GM12878 (cell line): ENCODE measurements around the gene TMEM132D. TPM values are rescaled to one million over a fixed set of nuclear protein-coding genes. Genes with fewer than 3 reads are reported as not detected.

Source experiments
- ATAC-seq: fragments of 200-7000 bp; cut with Tn5 transposase; 3 replicates; pipeline ENCODE4 v1.9.1; 2020; ENCODE audit warnings: mild to moderate bottlenecking, moderate library complexity
- BruUV-seq: library from RNA; stranded (reverse); fragments of 400-500 nt; replicated peaks from 2 replicates; lab custom pipeline; 2021; lab: Mats Ljungman, UMichigan
- CTCF ChIA-PET: fragments of 300-600 bp; sonication (Branson Sonifier 250); formaldehyde crosslinking; extraction: SDS; loops from one replicate; lab custom pipeline; 2021; ENCODE audit warnings: inconsistent platforms; lab: Yijun Ruan, JAX
- POLR2A ChIA-PET: fragments of 350-600 bp; formaldehyde crosslinking; extraction: SDS; loops from one replicate; lab custom pipeline; 2021; ENCODE audit warnings: inconsistent platforms; lab: Charles Lee
- RAD21 ChIA-PET: fragments of 300-600 bp; sonication (Branson Sonifier 250); formaldehyde crosslinking; loops from one replicate; lab custom pipeline; 2023; ENCODE audit warnings: antibody characterized with exemption; ENCODE audit not compliant: unreplicated experiment; lab: Charles Lee
- SMC1A ChIA-PET: fragments of 300-600 bp; sonication (Branson Sonifier 250); formaldehyde crosslinking; loops from one replicate; lab custom pipeline; 2023; ENCODE audit not compliant: unreplicated experiment, uncharacterized antibody; lab: Charles Lee
- DNase-seq: peaks from one replicate; pipeline ENCODE4 v3.0.0-alpha.2; 2011; ENCODE audit warnings: low read depth, low spot score
- FAIRE-seq: peaks from 3 replicates; lab custom pipeline; 2011; peaks lifted over from hg19 to GRCh38; lab: Jason Lieb, UNC
- H2AFZ ChIP-seq: 2 replicates; pipeline ENCODE4 v1.6.0; 2011; ENCODE audit warnings: low read depth, low read length, control low read depth; ENCODE audit not compliant: control insufficient read depth
- H3K27ac ChIP-seq: 2 replicates; pipeline ENCODE4 v1.5.1; 2011; ENCODE audit warnings: control low read depth; ENCODE audit not compliant: control insufficient read depth, insufficient read depth
- H3K27me3 ChIP-seq, 2 experiments: replicated peaks in 1 of 2; 2 replicates each; pipeline versions ENCODE4 v1.6.0 to v1.6.1; 2011; ENCODE audit warnings: low read length in 1 of 2; ENCODE audit not compliant: control insufficient read depth in 2 of 2, insufficient read depth in 2 of 2
- H3K36me3 ChIP-seq, 2 experiments: 2 replicates each; pipeline ENCODE4 v1.5.1; 2011; ENCODE audit warnings: low read length in 1 of 2; ENCODE audit not compliant: control insufficient read depth in 2 of 2, insufficient read depth in 2 of 2
- H3K4me1 ChIP-seq: 2 replicates; pipeline ENCODE4 v1.6.1; 2011; ENCODE audit warnings: mild to moderate bottlenecking, low read length, moderate library complexity, mixed read lengths; ENCODE audit not compliant: control insufficient read depth, insufficient read depth
- H3K4me2 ChIP-seq: 2 replicates; pipeline ENCODE4 v1.6.0; 2011; ENCODE audit warnings: control low read depth; ENCODE audit not compliant: control insufficient read depth, insufficient read depth
- H3K4me3 ChIP-seq: fragments of 200-600 bp; sonication (generic); 2 replicates; pipeline ENCODE4 v1.5.1; 2016
- H3K79me2 ChIP-seq: 2 replicates; pipeline ENCODE4 v1.6.0; 2011; ENCODE audit warnings: low read length; ENCODE audit not compliant: control insufficient read depth, insufficient read depth
- H3K9ac ChIP-seq: 2 replicates; pipeline ENCODE4 v1.8.0; 2011; ENCODE audit warnings: low read length, control low read depth, mixed read lengths; ENCODE audit not compliant: control insufficient read depth, insufficient read depth
- H3K9me3 ChIP-seq: replicated peaks from 3 replicates; pipeline ENCODE4 v1.5.1; 2011; ENCODE audit warnings: mild to moderate bottlenecking, low read length; ENCODE audit not compliant: control insufficient read depth, insufficient read depth
- H4K20me1 ChIP-seq: 2 replicates; pipeline ENCODE4 v1.6.0; 2011; ENCODE audit not compliant: control insufficient read depth, insufficient read depth
- BHLHE40 ChIP-seq, 2 experiments: fragments of 450-650 bp in 1 of 2; IDR thresholded peaks; 2 replicates each; pipeline ENCODE4 v1.6.1; 2011 to 2017; ENCODE audit warnings: low read depth in 2 of 2, borderline replicate concordance in 1 of 2, improper control_type of control experiment in 1 of 2, low read length in 1 of 2, mild to moderate bottlenecking in 1 of 2
- IRF4 ChIP-seq: IDR thresholded peaks from 2 replicates; pipeline ENCODE4 v1.6.1; 2011; ENCODE audit warnings: low read depth, low read length
- NR2F1 ChIP-seq: fragments of 450-650 bp; conservative IDR thresholded peaks from 2 replicates; pipeline ENCODE4 v1.6.1; 2017; ENCODE audit warnings: mild to moderate bottlenecking
- POLR2AphosphoS2 ChIP-seq: IDR thresholded peaks from 2 replicates; pipeline ENCODE4 v1.6.1; 2011; ENCODE audit warnings: low read depth, mild to moderate bottlenecking, low read length, improper control_type of control experiment, moderate library complexity
- TAF1 ChIP-seq: IDR thresholded peaks from 2 replicates; pipeline ENCODE4 v1.6.1; 2011; ENCODE audit warnings: mild to moderate bottlenecking, low read depth, low read length, borderline replicate concordance
- ZNF24 ChIP-seq: fragments of 450-650 bp; IDR thresholded peaks from 2 replicates; pipeline ENCODE4 v1.6.1; 2017; ENCODE audit warnings: antibody characterized with exemption, mild to moderate bottlenecking
- WGBS: methylation state at CpG from one replicate; pipeline ENCODE4 v1.1.6; 2016; ENCODE audit warnings: low lambda C conversion rate; ENCODE audit not compliant: insufficient replicate concordance, insufficient coverage; ENCODE audit errors: missing lambda C conversion rate; 5-methylcytosine and 5-hydroxymethylcytosine counted together
- in situ Hi-C: fragments of 300-500 bp; cut with MboI; formaldehyde crosslinking; loops from 9 replicates; pipeline ENCODE4 v1.14.3; 2018; ENCODE audit warnings: mixed read lengths
- intact Hi-C: fragments of 100-400 bp; cut with micrococcal nuclease; formaldehyde crosslinking; loops from one replicate; pipeline ENCODE4 v1.14.2; 2022; ENCODE audit not compliant: unreplicated experiment
- polyA plus RNA-seq, 11 experiments: library from polyadenylated mRNA; depleted of rRNA in 4 of 11; unstranded in 6 of 11; stranded (reverse) in 5 of 11; fragments of >200 nt; fragmentation: Nextera tagmentation in 4 of 11; fragmentation: Illumina TruSeq in 1 of 11; extraction: Ambion mirVana in 4 of 11; extraction: Trizol in 1 of 11; gene quantifications; 1 replicate in 1 of 11; 2 replicates in 10 of 11; pipeline versions ENCODE4 v1.2.1 to v1.2.3, GENCODE V29; 2011 to 2016; ENCODE audit warnings: inconsistent platforms in 2 of 11, missing spikeins in 2 of 11, low read depth in 1 of 11
- total RNA-seq, 4 experiments: library from RNA; depleted of rRNA in 3 of 4; stranded (reverse); fragments of >200 nt in 3 of 4; fragmentation: Illumina TruSeq in 1 of 4; extraction: Trizol in 1 of 4; gene quantifications; 2 replicates each; pipeline versions ENCODE4 v1.2.1 to v1.2.3, GENCODE V29; 2013 to 2021
- TF ChIP-seq, protein P1 (sequence below): fragments of 450-650 bp; IDR thresholded peaks from 2 replicates; pipeline ENCODE4 v1.6.1; 2018; ENCODE audit warnings: mild to moderate bottlenecking, low read depth, moderate library complexity; ENCODE audit not compliant: partially characterized antibody
- TF ChIP-seq, protein P2 (sequence below): fragments of 450-650 bp; IDR thresholded peaks from 2 replicates; pipeline ENCODE4 v1.6.1; 2017; ENCODE audit warnings: mild to moderate bottlenecking, low read depth, inconsistent platforms; ENCODE audit not compliant: poor library complexity, severe bottlenecking
- TF ChIP-seq, protein P3 (sequence below): fragments of 450-650 bp; IDR thresholded peaks from 2 replicates; pipeline ENCODE4 v1.6.1; 2016; ENCODE audit warnings: mild to moderate bottlenecking
- TF ChIP-seq, protein P4 (sequence below): IDR thresholded peaks from 2 replicates; pipeline ENCODE4 v1.6.1; 2012; ENCODE audit warnings: low read length, inconsistent platforms
- TF ChIP-seq, protein P5 (sequence below): IDR thresholded peaks from 2 replicates; pipeline ENCODE4 v1.6.1; 2012; ENCODE audit warnings: improper control_type of control experiment, low read depth, low read length; ENCODE audit not compliant: insufficient replicate concordance

The TMEM132D gene
- total and polyA plus RNA-seq, 10 of the 15 experiments (the other 5 are each of a cell fraction or from before 2014, with no cell fraction given): under 0.01 to 0.12 (median 0.02) TPM; not detected in 3

DNA sequence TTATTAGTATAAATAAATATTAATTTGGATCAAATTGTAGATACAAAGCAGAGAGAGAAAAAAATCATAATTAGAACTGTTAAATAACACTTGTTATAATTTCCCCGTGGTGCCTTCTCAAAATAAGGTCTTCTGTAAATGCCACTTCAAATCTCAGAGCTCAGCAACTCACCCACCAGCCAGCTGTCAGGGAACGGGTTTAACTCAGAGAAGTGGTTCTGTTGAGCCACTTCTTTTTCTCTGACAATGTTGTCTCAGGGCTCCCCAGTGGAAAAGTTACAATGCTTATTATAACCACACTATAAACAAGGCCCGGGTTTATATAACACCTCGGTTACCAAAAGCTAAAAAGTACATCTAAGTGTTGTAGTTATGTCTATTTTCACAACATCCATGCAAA is 598.0 kb downstream of the TMEM132D start:
- Histone ChIP-seq H3K9me3 (no peaks in the 10 kb centered on the region), H3K9ac (no peak overlapping the region), H3K79me2 (no peaks in the 10 kb centered on the region), H3K4me1 (no peaks in the 10 kb centered on the region), H3K4me2 (no peak overlapping the region), H3K4me3 (no peak overlapping the region), H4K20me1 (no peaks in the 10 kb centered on the region), H2AFZ (no peak overlapping the region), H3K27me3 (no peaks in the 10 kb centered on the region), H3K36me3 (no peaks in the 10 kb centered on the region), H3K27ac (no peak overlapping the region)
- ChIA-PET RAD21 (no interaction called here), POLR2A (no interaction called here), SMC1A (no interaction called here), CTCF (no interaction called here)
- in situ Hi-C loops: no loop called here
- intact Hi-C loops: no loop called here
- DNase-seq (no peak), FAIRE-seq (no peak), ATAC-seq (no peak)
- no TSS peak for BruUV-seq
- 8% methylated on average over 4 of the region's 4 CpGs for WGBS
- no peak for TF ChIP-seq NR2F1
- TF ChIP-seq, protein P1, sequence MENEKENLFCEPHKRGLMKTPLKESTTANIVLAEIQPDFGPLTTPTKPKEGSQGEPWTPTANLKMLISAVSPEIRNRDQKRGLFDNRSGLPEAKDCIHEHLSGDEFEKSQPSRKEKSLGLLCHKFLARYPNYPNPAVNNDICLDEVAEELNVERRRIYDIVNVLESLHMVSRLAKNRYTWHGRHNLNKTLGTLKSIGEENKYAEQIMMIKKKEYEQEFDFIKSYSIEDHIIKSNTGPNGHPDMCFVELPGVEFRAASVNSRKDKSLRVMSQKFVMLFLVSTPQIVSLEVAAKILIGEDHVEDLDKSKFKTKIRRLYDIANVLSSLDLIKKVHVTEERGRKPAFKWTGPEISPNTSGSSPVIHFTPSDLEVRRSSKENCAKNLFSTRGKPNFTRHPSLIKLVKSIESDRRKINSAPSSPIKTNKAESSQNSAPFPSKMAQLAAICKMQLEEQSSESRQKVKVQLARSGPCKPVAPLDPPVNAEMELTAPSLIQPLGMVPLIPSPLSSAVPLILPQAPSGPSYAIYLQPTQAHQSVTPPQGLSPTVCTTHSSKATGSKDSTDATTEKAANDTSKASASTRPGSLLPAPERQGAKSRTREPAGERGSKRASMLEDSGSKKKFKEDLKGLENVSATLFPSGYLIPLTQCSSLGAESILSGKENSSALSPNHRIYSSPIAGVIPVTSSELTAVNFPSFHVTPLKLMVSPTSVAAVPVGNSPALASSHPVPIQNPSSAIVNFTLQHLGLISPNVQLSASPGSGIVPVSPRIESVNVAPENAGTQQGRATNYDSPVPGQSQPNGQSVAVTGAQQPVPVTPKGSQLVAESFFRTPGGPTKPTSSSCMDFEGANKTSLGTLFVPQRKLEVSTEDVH: no peak
- TF ChIP-seq TAF1: no peak
- TF ChIP-seq, protein P2, sequence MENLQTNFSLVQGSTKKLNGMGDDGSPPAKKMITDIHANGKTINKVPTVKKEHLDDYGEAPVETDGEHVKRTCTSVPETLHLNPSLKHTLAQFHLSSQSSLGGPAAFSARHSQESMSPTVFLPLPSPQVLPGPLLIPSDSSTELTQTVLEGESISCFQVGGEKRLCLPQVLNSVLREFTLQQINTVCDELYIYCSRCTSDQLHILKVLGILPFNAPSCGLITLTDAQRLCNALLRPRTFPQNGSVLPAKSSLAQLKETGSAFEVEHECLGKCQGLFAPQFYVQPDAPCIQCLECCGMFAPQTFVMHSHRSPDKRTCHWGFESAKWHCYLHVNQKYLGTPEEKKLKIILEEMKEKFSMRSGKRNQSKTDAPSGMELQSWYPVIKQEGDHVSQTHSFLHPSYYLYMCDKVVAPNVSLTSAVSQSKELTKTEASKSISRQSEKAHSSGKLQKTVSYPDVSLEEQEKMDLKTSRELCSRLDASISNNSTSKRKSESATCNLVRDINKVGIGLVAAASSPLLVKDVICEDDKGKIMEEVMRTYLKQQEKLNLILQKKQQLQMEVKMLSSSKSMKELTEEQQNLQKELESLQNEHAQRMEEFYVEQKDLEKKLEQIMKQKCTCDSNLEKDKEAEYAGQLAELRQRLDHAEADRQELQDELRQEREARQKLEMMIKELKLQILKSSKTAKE: no peak
- TF ChIP-seq, protein P3, sequence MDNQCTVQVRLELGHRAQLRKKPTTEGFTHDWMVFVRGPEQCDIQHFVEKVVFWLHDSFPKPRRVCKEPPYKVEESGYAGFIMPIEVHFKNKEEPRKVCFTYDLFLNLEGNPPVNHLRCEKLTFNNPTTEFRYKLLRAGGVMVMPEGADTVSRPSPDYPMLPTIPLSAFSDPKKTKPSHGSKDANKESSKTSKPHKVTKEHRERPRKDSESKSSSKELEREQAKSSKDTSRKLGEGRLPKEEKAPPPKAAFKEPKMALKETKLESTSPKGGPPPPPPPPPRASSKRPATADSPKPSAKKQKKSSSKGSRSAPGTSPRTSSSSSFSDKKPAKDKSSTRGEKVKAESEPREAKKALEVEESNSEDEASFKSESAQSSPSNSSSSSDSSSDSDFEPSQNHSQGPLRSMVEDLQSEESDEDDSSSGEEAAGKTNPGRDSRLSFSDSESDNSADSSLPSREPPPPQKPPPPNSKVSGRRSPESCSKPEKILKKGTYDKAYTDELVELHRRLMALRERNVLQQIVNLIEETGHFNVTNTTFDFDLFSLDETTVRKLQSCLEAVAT: no peak
- TF ChIP-seq IRF4: no peak
- TF ChIP-seq, protein P4, sequence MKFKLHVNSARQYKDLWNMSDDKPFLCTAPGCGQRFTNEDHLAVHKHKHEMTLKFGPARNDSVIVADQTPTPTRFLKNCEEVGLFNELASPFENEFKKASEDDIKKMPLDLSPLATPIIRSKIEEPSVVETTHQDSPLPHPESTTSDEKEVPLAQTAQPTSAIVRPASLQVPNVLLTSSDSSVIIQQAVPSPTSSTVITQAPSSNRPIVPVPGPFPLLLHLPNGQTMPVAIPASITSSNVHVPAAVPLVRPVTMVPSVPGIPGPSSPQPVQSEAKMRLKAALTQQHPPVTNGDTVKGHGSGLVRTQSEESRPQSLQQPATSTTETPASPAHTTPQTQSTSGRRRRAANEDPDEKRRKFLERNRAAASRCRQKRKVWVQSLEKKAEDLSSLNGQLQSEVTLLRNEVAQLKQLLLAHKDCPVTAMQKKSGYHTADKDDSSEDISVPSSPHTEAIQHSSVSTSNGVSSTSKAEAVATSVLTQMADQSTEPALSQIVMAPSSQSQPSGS: no peak
- TF ChIP-seq, protein P5, sequence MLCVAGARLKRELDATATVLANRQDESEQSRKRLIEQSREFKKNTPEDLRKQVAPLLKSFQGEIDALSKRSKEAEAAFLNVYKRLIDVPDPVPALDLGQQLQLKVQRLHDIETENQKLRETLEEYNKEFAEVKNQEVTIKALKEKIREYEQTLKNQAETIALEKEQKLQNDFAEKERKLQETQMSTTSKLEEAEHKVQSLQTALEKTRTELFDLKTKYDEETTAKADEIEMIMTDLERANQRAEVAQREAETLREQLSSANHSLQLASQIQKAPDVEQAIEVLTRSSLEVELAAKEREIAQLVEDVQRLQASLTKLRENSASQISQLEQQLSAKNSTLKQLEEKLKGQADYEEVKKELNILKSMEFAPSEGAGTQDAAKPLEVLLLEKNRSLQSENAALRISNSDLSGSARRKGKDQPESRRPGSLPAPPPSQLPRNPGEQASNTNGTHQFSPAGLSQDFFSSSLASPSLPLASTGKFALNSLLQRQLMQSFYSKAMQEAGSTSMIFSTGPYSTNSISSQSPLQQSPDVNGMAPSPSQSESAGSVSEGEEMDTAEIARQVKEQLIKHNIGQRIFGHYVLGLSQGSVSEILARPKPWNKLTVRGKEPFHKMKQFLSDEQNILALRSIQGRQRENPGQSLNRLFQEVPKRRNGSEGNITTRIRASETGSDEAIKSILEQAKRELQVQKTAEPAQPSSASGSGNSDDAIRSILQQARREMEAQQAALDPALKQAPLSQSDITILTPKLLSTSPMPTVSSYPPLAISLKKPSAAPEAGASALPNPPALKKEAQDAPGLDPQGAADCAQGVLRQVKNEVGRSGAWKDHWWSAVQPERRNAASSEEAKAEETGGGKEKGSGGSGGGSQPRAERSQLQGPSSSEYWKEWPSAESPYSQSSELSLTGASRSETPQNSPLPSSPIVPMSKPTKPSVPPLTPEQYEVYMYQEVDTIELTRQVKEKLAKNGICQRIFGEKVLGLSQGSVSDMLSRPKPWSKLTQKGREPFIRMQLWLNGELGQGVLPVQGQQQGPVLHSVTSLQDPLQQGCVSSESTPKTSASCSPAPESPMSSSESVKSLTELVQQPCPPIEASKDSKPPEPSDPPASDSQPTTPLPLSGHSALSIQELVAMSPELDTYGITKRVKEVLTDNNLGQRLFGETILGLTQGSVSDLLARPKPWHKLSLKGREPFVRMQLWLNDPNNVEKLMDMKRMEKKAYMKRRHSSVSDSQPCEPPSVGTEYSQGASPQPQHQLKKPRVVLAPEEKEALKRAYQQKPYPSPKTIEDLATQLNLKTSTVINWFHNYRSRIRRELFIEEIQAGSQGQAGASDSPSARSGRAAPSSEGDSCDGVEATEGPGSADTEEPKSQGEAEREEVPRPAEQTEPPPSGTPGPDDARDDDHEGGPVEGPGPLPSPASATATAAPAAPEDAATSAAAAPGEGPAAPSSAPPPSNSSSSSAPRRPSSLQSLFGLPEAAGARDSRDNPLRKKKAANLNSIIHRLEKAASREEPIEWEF: no peak
- TF ChIP-seq BHLHE40 (IDR thresholded peaks at IDR 0.05; ENCODE audit: borderline replicate concordance in 1 of 2, low read depth in 2 of 2, low read length in 1 of 2): no peak
- TF ChIP-seq ZNF24: no peak
- TF ChIP-seq POLR2AphosphoS2: no peak
